HepG2 (cell line): ENCODE measurements around the gene SYT7. TPM values are rescaled to one million over a fixed set of nuclear protein-coding genes. Genes with fewer than 3 reads are reported as not detected.

Experiments
- ATAC-seq: fragments of 200-7000 bp; cut with Tn5 transposase; 3 replicates; pipeline ENCODE4 v1.9.1; 2020; ENCODE audit warnings: mild to moderate bottlenecking, moderate library complexity
- BruUV-seq: library from RNA; stranded (reverse); fragments of 400-500 nt; replicated peaks from 2 replicates; lab custom pipeline; 2021; lab: Mats Ljungman, UMichigan
- CTCF ChIA-PET: fragments of 300-600 bp; formaldehyde crosslinking; extraction: SDS; loops from one replicate; lab custom pipeline; 2021; ENCODE audit warnings: low total read pairs, inconsistent platforms, low intra/inter-chr PET ratio; lab: Yijun Ruan, JAX
- POLR2A ChIA-PET: fragments of 350-600 bp; sonication (Branson Sonifier 250); formaldehyde crosslinking; loops from one replicate; lab custom pipeline; 2020; ENCODE audit warnings: antibody characterized with exemption, inconsistent platforms; lab: Yijun Ruan, JAX
- DNase-seq: peaks from one replicate; pipeline ENCODE4 v3.0.0-alpha.2; 2015; ENCODE audit warnings: low spot score
- FAIRE-seq: peaks from 3 replicates; lab custom pipeline; 2011; peaks lifted over from hg19 to GRCh38; lab: Jason Lieb, UNC
- H2AFZ ChIP-seq: one replicate; pipeline ENCODE4 v1.6.1; 2011; ENCODE audit warnings: low read length, inconsistent platforms
- H3K27ac ChIP-seq: fragments of 300-600 bp; 3 replicates; pipeline ENCODE4 v1.8.0; 2011; ENCODE audit warnings: mixed run types, mild to moderate bottlenecking, mixed read lengths, low read length, inconsistent platforms; ENCODE audit not compliant: insufficient read depth; ENCODE audit errors: extremely low read length
- H3K27me3 ChIP-seq, 2 experiments: fragments of 200-600 bp in 1 of 2; 2 replicates in 1 of 2; 3 replicates in 1 of 2; pipeline versions ENCODE4 v1.6.0 to v1.8.0; 2011; ENCODE audit warnings: low read length in 2 of 2, mild to moderate bottlenecking in 2 of 2, moderate library complexity in 2 of 2, inconsistent platforms in 1 of 2; ENCODE audit not compliant: insufficient read depth in 2 of 2, control insufficient read depth in 1 of 2
- H3K36me3 ChIP-seq, 2 experiments: fragments of 200-600 bp in 1 of 2; replicated peaks in 1 of 2; 2 replicates in 1 of 2; 3 replicates in 1 of 2; pipeline versions ENCODE4 v1.5.1 to v1.8.0; 2011; ENCODE audit warnings: low read length in 2 of 2, inconsistent platforms in 1 of 2; ENCODE audit not compliant: insufficient read depth in 2 of 2, control insufficient read depth in 1 of 2
- H3K4me1 ChIP-seq: 2 replicates; pipeline ENCODE4 v1.5.1; 2012; ENCODE audit warnings: low read length, inconsistent platforms; ENCODE audit not compliant: insufficient read depth
- H3K4me2 ChIP-seq: 2 replicates; pipeline ENCODE4 v1.6.0; 2011; ENCODE audit warnings: low read depth, low read length, inconsistent platforms
- H3K4me3 ChIP-seq, 3 experiments: fragments of 200-600 bp in 1 of 3; sonication (generic), shearing (Covaris generic) in 1 of 3; replicated peaks in 1 of 3; 2 replicates each; pipeline ENCODE4 v1.5.1; 2011 to 2016; ENCODE audit warnings: low read length in 3 of 3, inconsistent platforms in 2 of 3, low read depth in 2 of 3, mild to moderate bottlenecking in 2 of 3, control low read depth in 1 of 3, mixed read lengths in 1 of 3; ENCODE audit not compliant: insufficient read depth in 1 of 3
- H3K79me2 ChIP-seq: one replicate; pipeline ENCODE4 v1.6.1; 2011; ENCODE audit warnings: low read length, inconsistent platforms; ENCODE audit not compliant: insufficient read depth
- H3K9ac ChIP-seq: 2 replicates; pipeline ENCODE4 v1.6.0; 2011; ENCODE audit warnings: mild to moderate bottlenecking, low read depth, low read length, inconsistent platforms; ENCODE audit not compliant: insufficient read depth
- H3K9me3 ChIP-seq: 2 replicates; pipeline ENCODE4 v1.5.1; 2012; ENCODE audit warnings: mild to moderate bottlenecking, low read length
- H4K20me1 ChIP-seq: 2 replicates; pipeline ENCODE4 v1.6.0; 2011; ENCODE audit warnings: inconsistent platforms, mild to moderate bottlenecking, low read length, moderate library complexity; ENCODE audit not compliant: insufficient read depth
- ATF1 ChIP-seq: IDR thresholded peaks from 2 replicates; pipeline ENCODE4 v1.6.1; 2016; ENCODE audit warnings: mild to moderate bottlenecking, control low read depth
- ETV5 ChIP-seq: IDR thresholded peaks from 2 replicates; pipeline ENCODE4 v1.6.1; 2018; ENCODE audit warnings: missing biosample characterization, missing genetic modification reagents, inconsistent platforms, borderline replicate concordance
- KAT7 ChIP-seq: IDR thresholded peaks from 2 replicates; pipeline ENCODE4 v1.6.1; 2018; ENCODE audit warnings: borderline replicate concordance, missing compliant biosample characterization
- KDM3A ChIP-seq: IDR thresholded peaks from 2 replicates; pipeline ENCODE4 v1.6.1; 2018; ENCODE audit warnings: low read depth, missing compliant biosample characterization
- MBNL3 ChIP-seq: fragments of 250-450 bp; sonication (Bioruptor Pico); conservative IDR thresholded peaks from 2 replicates; pipeline ENCODE4 v1.8.0; 2022; ENCODE audit warnings: mild to moderate bottlenecking, inconsistent platforms
- POLR2G ChIP-seq: fragments of 200-400 bp; formaldehyde crosslinking; IDR thresholded peaks from 2 replicates; pipeline ENCODE4 v1.6.1; 2018; ENCODE audit warnings: mild to moderate bottlenecking, low read depth, low read length, moderate library complexity
- SOX6 ChIP-seq, 2 experiments: fragments of 450-650 bp in 1 of 2; sonication (generic) in 1 of 2; formaldehyde crosslinking in 1 of 2; IDR thresholded peaks; 2 replicates each; pipeline versions ENCODE4 v1.4.0 to v1.6.1; 2017 to 2020; ENCODE audit warnings: antibody characterized with exemption in 1 of 2, mild to moderate bottlenecking in 1 of 2, missing genetic modification reagents in 1 of 2
- ZNF331 ChIP-seq: sonication (generic); formaldehyde crosslinking; IDR thresholded peaks from 2 replicates; pipeline ENCODE4 v1.4.0; 2020; ENCODE audit warnings: missing genetic modification reagents
- ZNF768 ChIP-seq: sonication (generic); formaldehyde crosslinking; IDR thresholded peaks from 2 replicates; pipeline ENCODE4 v1.4.0; 2020; ENCODE audit warnings: missing genetic modification reagents
- ZSCAN21 ChIP-seq: sonication (generic); formaldehyde crosslinking; IDR thresholded peaks from 2 replicates; pipeline ENCODE4 v1.8.0; 2022; ENCODE audit warnings: mild to moderate bottlenecking, missing genetic modification reagents, moderate library complexity, borderline replicate concordance
- WGBS: methylation state at CpG from one replicate; pipeline ENCODE4 v1.1.6; 2017; ENCODE audit warnings: low lambda C conversion rate; 5-methylcytosine and 5-hydroxymethylcytosine counted together
- in situ Hi-C: cut with HindIII; loops from 2 replicates; pipeline ENCODE4 v1.10.0; 2017; ENCODE audit warnings: low pct_unique_long_range_greater_than_20kb; ENCODE audit not compliant: extremely low pct_ligation_motif_present
- intact Hi-C: fragments of 100-400 bp; cut with micrococcal nuclease; formaldehyde crosslinking; loops from one replicate; pipeline ENCODE4 v1.10.0; 2022; ENCODE audit not compliant: unreplicated experiment
- polyA plus RNA-seq, 8 experiments: library from polyadenylated mRNA; depleted of rRNA in 3 of 8; stranded (reverse) in 7 of 8; unstranded in 1 of 8; fragments of >200 nt; fragmentation: Illumina TruSeq in 4 of 8; extraction: Trizol in 4 of 8; gene quantifications; 2 replicates each; pipeline versions ENCODE4 v1.2.1 to v1.2.3, GENCODE V29; 2011 to 2016; ENCODE audit warnings: low read depth in 4 of 8, missing spikeins in 1 of 8, mixed read lengths in 1 of 8; ENCODE audit not compliant: insufficient read depth in 1 of 8
- total RNA-seq, 5 experiments: library from RNA; depleted of rRNA; stranded (reverse); fragments of >200 nt; fragmentation: Illumina TruSeq; extraction: Trizol; gene quantifications; 2 replicates each; pipeline ENCODE4 v1.2.3, GENCODE V29; 2016; ENCODE audit warnings: low read depth in 1 of 5
- TF ChIP-seq, protein P1 (sequence below): sonication (generic); formaldehyde crosslinking; IDR thresholded peaks from 2 replicates; pipeline ENCODE4 v1.4.0; 2020; ENCODE audit warnings: missing genetic modification reagents, borderline replicate concordance
- TF ChIP-seq, protein P2 (sequence below): sonication (generic); formaldehyde crosslinking; IDR thresholded peaks from 2 replicates; pipeline ENCODE4 v1.5.1; 2020; ENCODE audit warnings: missing genetic modification reagents, mild to moderate bottlenecking, borderline replicate concordance
- TF ChIP-seq, protein P3 (sequence below): sonication (generic); formaldehyde crosslinking; IDR thresholded peaks from 2 replicates; pipeline ENCODE4 v1.8.1; 2023; ENCODE audit warnings: mild to moderate bottlenecking, missing genetic modification reagents
- TF ChIP-seq, protein P4 (sequence below): IDR thresholded peaks from 2 replicates; pipeline ENCODE4 v1.6.1; 2016; ENCODE audit warnings: low read depth

The SYT7 gene
- total and polyA plus RNA-seq, 2 of the 13 experiments (the other 11 are each of a cell fraction or from before 2014, with no cell fraction given), result 1.4 to 4.4 TPM

GRCh38 chr11:61602775-61603569, 22.1 kb upstream of the SYT7 start (continued):
- TF ChIP-seq, protein P1, sequence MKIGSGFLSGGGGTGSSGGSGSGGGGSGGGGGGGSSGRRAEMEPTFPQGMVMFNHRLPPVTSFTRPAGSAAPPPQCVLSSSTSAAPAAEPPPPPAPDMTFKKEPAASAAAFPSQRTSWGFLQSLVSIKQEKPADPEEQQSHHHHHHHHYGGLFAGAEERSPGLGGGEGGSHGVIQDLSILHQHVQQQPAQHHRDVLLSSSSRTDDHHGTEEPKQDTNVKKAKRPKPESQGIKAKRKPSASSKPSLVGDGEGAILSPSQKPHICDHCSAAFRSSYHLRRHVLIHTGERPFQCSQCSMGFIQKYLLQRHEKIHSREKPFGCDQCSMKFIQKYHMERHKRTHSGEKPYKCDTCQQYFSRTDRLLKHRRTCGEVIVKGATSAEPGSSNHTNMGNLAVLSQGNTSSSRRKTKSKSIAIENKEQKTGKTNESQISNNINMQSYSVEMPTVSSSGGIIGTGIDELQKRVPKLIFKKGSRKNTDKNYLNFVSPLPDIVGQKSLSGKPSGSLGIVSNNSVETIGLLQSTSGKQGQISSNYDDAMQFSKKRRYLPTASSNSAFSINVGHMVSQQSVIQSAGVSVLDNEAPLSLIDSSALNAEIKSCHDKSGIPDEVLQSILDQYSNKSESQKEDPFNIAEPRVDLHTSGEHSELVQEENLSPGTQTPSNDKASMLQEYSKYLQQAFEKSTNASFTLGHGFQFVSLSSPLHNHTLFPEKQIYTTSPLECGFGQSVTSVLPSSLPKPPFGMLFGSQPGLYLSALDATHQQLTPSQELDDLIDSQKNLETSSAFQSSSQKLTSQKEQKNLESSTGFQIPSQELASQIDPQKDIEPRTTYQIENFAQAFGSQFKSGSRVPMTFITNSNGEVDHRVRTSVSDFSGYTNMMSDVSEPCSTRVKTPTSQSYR, result peak; percentile 21; the same call in 1 of the 2 replicates
- TF ChIP-seq ZNF768 (CRISPR knock-in tag) (no peak), KDM3A (no peak)

- Histone ChIP-seq H3K27me3 (peaks cover 5 to 75% of the 10 kb centered on the region in 2 experiments), H3K9ac (no peak overlapping the region), H3K4me2 (peak overlapping the region; percentile 51), H2AFZ (no peak overlapping the region), H3K79me2 (no peaks in the 10 kb centered on the region), H3K4me1 (peaks cover 54% of the 10 kb centered on the region), H3K9me3 (no peaks in the 10 kb centered on the region), H4K20me1 (no peaks in the 10 kb centered on the region), H3K36me3 (no peaks in the 10 kb centered on the region), H3K4me3 (peak overlapping the region in 1 of 3 experiments; percentile 29; a peak in 1 of 6 replicates), H3K27ac (no peak overlapping the region)
- FAIRE-seq, result peak; percentile 92
- BruUV-seq, result no TSS peak
- 3% methylated on average over 2 of the region's 4 CpGs for WGBS
- ChIA-PET POLR2A (interaction anchor here (0.5 kb wide), 1 partner anchor 209 kb away, joined by 3 read pairs; the partner anchor contains the start of gene TMEM216), CTCF (no interaction called here)
- peak; percentile 88 for DNase-seq
- intact Hi-C loops, result no loop called here
- in situ Hi-C loops, result no loop called here
- ATAC-seq, result peak; percentile 96
- TF ChIP-seq, protein P2, sequence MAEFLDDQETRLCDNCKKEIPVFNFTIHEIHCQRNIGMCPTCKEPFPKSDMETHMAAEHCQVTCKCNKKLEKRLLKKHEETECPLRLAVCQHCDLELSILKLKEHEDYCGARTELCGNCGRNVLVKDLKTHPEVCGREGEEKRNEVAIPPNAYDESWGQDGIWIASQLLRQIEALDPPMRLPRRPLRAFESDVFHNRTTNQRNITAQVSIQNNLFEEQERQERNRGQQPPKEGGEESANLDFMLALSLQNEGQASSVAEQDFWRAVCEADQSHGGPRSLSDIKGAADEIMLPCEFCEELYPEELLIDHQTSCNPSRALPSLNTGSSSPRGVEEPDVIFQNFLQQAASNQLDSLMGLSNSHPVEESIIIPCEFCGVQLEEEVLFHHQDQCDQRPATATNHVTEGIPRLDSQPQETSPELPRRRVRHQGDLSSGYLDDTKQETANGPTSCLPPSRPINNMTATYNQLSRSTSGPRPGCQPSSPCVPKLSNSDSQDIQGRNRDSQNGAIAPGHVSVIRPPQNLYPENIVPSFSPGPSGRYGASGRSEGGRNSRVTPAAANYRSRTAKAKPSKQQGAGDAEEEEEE, result no peak
- TF ChIP-seq, protein P3, sequence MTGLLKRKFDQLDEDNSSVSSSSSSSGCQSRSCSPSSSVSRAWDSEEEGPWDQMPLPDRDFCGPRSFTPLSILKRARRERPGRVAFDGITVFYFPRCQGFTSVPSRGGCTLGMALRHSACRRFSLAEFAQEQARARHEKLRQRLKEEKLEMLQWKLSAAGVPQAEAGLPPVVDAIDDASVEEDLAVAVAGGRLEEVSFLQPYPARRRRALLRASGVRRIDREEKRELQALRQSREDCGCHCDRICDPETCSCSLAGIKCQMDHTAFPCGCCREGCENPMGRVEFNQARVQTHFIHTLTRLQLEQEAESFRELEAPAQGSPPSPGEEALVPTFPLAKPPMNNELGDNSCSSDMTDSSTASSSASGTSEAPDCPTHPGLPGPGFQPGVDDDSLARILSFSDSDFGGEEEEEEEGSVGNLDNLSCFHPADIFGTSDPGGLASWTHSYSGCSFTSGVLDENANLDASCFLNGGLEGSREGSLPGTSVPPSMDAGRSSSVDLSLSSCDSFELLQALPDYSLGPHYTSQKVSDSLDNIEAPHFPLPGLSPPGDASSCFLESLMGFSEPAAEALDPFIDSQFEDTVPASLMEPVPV (CRISPR knock-in tag), result no peak
- TF ChIP-seq SOX6 (IDR thresholded peaks at IDR 0.05) (no peak), SOX6 (CRISPR knock-in tag; IDR thresholded peaks at IDR 0.05) (0 out of 2 replicates have a peak, but pooled peaks have one; percentile 13), POLR2G (no peak), ATF1 (CRISPR knock-in tag) (no peak), ETV5 (no peak), ZSCAN21 (CRISPR knock-in tag) (no peak), ZNF331 (peak; percentile 81), MBNL3 (CRISPR knock-in tag) (no peak), KAT7 (CRISPR knock-in tag) (no peak)
- TF ChIP-seq, protein P4, sequence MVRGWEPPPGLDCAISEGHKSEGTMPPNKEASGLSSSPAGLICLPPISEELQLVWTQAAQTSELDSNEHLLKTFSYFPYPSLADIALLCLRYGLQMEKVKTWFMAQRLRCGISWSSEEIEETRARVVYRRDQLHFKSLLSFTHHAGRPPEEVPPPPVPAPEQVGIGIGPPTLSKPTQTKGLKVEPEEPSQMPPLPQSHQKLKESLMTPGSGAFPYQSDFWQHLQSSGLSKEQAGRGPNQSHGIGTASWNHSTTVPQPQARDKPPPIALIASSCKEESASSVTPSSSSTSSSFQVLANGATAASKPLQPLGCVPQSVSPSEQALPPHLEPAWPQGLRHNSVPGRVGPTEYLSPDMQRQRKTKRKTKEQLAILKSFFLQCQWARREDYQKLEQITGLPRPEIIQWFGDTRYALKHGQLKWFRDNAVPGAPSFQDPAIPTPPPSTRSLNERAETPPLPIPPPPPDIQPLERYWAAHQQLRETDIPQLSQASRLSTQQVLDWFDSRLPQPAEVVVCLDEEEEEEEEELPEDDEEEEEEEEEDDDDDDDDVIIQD (CRISPR knock-in tag), result peak; percentile 70
Measured at GRCh38 chr11:61601512-61601911, 20.6 kb upstream of the SYT7 start.
